ENCODE results near the gene PARP4. TPM values are rescaled to one million over a fixed set of nuclear protein-coding genes. Genes with fewer than 3 reads are reported as not detected.
A peak's percentile ranks its signal among the peaks of the same experiment; 100 is the strongest.

PARP4 gene
- total RNA-seq, 6 experiments from 2014 or later, result 38.0 to 48.5 (median 43.1) TPM

DNA sequence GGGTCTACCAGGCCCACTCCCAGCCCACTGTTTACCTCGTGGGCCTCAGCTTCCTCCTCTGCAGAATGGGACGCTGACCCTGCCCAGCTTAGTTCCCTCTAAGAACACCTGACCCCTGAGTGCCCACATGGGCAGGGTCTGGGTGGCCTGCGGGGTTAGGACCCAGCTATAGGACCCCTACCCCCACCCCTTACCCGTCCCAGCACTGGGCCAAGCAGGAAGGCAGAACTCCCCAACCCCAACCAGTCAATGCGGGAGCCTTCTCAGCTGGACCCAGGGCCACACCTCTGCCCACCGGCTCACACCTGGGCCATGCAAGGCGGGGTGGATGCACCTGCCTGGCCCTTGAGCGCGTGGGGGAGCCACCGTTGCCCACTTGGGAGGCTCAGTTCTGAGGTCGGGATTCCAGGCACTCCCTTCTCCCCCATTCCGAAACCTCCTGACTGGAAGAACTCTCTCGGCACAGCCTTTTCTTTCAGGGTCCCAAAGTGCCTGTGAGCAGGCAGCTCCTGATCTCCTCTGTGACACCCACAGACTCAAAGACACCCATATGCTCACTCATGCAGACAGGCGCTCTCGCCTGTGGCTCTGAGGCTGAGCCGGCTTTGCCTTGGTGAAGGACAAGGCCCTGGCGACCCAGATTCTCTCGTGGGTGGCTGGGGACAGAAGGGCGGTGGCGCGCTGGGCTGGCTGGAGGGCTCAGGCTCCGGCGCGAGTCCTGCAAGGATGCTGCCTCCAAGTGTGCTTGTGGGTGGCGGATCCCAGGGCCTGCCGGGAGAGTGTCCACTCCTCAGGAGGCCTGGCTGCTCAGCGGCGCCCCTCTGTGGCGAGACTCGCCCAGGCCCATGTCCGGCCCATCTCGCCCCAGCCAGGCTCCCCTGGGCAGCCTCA is 27.9 kb upstream of the PARP4 start:
- Mint-ChIP-seq H3K4me1 (ENCODE audit: low read depth) (no peaks in the 10 kb centered on the region), H3K4me3 (no peak overlapping the region), H3K27ac (no peak overlapping the region), H3K36me3 (ENCODE audit: low read depth) (no peaks in the 10 kb centered on the region), H3K27me3 (ENCODE audit: insufficient read depth) (peaks cover 22% of the 10 kb centered on the region), H3K9me3 (no peaks in the 10 kb centered on the region; the same call in 1 of the 2 replicates)
- TF ChIP-seq, protein P1, sequence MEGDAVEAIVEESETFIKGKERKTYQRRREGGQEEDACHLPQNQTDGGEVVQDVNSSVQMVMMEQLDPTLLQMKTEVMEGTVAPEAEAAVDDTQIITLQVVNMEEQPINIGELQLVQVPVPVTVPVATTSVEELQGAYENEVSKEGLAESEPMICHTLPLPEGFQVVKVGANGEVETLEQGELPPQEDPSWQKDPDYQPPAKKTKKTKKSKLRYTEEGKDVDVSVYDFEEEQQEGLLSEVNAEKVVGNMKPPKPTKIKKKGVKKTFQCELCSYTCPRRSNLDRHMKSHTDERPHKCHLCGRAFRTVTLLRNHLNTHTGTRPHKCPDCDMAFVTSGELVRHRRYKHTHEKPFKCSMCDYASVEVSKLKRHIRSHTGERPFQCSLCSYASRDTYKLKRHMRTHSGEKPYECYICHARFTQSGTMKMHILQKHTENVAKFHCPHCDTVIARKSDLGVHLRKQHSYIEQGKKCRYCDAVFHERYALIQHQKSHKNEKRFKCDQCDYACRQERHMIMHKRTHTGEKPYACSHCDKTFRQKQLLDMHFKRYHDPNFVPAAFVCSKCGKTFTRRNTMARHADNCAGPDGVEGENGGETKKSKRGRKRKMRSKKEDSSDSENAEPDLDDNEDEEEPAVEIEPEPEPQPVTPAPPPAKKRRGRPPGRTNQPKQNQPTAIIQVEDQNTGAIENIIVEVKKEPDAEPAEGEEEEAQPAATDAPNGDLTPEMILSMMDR (IDR thresholded peaks at IDR 0.05), result peak; percentile 46
- DNase-seq, result no peak

DNA sequence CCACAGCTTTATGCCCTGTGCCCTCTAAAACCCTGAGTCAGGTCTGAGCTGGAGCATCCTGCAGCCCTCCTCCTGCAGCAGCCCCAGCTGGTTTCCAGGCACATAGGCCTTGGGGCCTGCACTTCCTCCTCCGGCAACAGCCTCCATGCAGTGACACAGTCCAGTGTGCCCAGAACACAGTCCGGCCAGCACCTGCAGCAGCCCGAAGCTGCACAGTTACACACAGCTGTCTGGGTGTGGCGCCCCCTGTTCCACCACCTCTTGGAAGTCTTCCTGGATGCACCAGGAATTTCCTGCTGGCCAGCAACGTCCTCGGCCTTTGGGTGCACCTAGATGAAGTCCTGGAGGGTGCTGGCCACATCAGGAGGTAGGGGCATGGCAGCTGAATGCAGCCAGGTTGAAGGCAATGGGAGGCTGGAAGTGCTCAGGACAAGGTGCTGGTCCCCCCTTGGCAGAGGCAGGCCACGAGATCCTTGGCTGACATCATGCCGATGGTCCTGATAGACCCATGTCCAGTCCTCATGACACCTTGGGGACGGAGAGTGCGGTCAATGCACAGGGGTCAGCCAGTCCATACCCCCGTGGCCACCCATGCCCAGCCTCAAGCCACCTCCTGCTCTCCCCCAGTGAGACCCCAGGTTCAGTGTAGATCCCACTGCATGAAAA is 27.1 kb upstream of the PARP4 start:
- peaks cover 22% of the 10 kb centered on the region for H3K27me3 Mint-ChIP-seq (ENCODE audit: insufficient read depth)

DNA sequence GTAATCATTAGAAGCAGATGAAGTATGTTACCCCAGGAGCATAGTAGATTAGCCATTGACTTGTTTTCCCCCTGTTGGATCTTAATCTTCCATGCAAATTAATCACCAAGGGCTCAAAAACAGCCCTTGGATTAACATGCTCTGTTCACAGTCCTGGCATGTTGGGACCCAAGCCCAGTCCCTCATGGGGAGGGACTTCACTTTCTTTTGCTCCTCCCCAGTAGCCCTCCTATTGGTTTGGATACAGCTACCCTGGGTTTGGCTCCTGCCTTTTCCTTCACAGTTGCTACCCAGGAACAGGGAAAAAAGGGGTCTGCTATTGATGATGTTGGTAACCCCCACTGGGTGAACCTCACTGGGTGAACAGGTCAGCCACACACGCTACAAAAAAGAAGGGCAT is 16.9 kb upstream of the PARP4 start:
- H3K4me3 Mint-ChIP-seq, result no peak overlapping the region
- no peaks in the 10 kb centered on the region for H3K36me3 Mint-ChIP-seq (ENCODE audit: low read depth)
- DNase-seq, result no peak
- peaks cover 7% of the 10 kb centered on the region; the same call in 1 of the 2 replicates for H3K27me3 Mint-ChIP-seq (ENCODE audit: insufficient read depth)
- TF ChIP-seq, protein P1 (IDR thresholded peaks at IDR 0.05), result no peak
- no peak overlapping the region for H3K27ac Mint-ChIP-seq
- H3K9me3 Mint-ChIP-seq, result no peaks in the 10 kb centered on the region
- no peaks in the 10 kb centered on the region for H3K4me1 Mint-ChIP-seq (ENCODE audit: low read depth)

More for the DNA sequence above, 27.1 kb upstream of the PARP4 start:
- no peaks in the 10 kb centered on the region; the same call in 1 of the 2 replicates for H3K9me3 Mint-ChIP-seq
- no peak overlapping the region for H3K27ac Mint-ChIP-seq
- no peak for DNase-seq
- no peaks in the 10 kb centered on the region for H3K36me3 Mint-ChIP-seq (ENCODE audit: low read depth)
- TF ChIP-seq, protein P1 (IDR thresholded peaks at IDR 0.05), result no peak
- H3K4me1 Mint-ChIP-seq (ENCODE audit: low read depth), result no peaks in the 10 kb centered on the region
- H3K4me3 Mint-ChIP-seq, result no peak overlapping the region

DNA sequence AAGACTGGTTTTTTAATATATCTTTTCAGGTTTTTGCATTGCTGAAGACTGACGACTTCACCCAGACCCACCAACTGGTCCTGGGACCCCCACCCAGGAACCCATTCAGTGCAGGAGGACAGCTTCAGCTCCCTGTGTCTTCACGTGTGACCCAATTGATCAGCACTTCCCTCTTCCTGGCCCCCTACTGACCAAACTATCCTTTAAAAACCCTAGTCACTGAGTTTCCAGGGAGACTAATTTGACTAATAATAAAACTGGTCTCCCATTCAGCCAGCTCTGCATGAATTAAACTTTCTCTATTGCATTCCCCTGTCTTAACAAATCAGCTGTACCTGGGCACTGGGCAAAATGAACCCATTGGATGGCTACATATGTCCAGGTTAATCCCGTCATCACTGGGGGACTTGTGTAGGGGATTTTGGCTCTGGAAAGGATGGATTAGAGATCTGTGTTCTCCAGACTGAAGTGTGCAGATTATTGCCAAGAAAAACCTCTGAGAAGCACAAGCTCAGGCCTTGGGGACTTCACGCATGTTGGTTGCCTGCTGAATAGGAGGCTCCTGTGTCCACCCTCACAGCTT is 16.3 kb upstream of the PARP4 start:
- H3K4me1 Mint-ChIP-seq (ENCODE audit: low read depth), result no peaks in the 10 kb centered on the region
- H3K27ac Mint-ChIP-seq, result no peak overlapping the region
- peaks cover under 1% of the 10 kb centered on the region; the same call in 1 of the 2 replicates for H3K27me3 Mint-ChIP-seq (ENCODE audit: insufficient read depth)

DNA sequence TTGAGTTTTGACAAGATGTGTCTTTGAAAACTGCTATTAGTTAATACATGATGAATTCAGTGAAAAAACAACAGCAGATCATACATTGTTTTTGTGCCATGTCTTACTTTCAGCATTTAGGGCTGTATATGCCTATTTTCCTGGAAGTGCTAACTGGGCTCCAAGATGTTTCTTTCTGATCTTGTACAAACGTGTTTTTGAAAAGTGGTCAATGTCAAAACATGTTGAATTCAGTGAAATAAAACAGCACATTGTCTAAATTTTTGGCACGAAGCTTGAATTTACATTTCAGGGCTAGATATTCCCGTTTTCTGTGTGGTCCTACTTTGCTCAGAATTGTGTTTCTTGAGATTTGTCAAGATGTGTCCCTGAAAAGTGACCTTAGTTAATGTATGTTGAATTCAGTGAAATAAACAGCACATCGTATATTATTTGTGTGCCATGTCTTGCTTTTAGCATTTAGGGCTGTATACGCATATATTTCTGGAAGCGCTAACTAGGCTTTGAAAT is 14.7 kb upstream of the PARP4 start:
- Mint-ChIP-seq H3K4me3 (no peak overlapping the region), H3K27ac (no peak overlapping the region), H3K36me3 (ENCODE audit: low read depth) (no peaks in the 10 kb centered on the region), H3K4me1 (ENCODE audit: low read depth) (no peaks in the 10 kb centered on the region), H3K27me3 (ENCODE audit: insufficient read depth) (no peaks in the 10 kb centered on the region), H3K9me3 (no peaks in the 10 kb centered on the region)
- DNase-seq, result no peak
- TF ChIP-seq, protein P1 (IDR thresholded peaks at IDR 0.05), result no peak

More for the DNA sequence above, 16.3 kb upstream of the PARP4 start:
- no peak overlapping the region for H3K4me3 Mint-ChIP-seq
- H3K36me3 Mint-ChIP-seq (ENCODE audit: low read depth), result no peaks in the 10 kb centered on the region
- TF ChIP-seq, protein P1 (IDR thresholded peaks at IDR 0.05), result no peak
- DNase-seq, result no peak
- H3K9me3 Mint-ChIP-seq, result no peaks in the 10 kb centered on the region
